ENCODE data around the gene SDHD.

DNA sequence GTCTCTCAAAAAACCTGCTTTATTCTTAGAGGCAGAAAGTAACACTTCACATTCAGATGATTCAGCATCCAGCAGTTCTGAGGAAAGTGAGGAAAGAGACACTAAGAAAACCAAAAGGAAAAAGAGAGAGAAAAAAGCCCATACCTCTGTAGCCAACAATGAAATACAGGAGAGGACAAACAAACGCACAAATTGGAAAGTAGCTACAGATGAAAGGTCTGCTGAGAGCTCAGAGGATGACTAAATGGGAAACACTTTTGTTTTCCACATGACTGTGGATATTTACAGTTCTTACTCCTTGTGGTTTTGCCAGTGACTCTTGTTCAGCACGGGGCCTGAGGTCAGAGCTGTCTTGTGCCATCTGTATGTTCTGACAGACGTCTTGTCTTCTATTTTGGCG is 3.9 kb upstream of the SDHD start:
- TF ChIP-seq, protein P1, sequence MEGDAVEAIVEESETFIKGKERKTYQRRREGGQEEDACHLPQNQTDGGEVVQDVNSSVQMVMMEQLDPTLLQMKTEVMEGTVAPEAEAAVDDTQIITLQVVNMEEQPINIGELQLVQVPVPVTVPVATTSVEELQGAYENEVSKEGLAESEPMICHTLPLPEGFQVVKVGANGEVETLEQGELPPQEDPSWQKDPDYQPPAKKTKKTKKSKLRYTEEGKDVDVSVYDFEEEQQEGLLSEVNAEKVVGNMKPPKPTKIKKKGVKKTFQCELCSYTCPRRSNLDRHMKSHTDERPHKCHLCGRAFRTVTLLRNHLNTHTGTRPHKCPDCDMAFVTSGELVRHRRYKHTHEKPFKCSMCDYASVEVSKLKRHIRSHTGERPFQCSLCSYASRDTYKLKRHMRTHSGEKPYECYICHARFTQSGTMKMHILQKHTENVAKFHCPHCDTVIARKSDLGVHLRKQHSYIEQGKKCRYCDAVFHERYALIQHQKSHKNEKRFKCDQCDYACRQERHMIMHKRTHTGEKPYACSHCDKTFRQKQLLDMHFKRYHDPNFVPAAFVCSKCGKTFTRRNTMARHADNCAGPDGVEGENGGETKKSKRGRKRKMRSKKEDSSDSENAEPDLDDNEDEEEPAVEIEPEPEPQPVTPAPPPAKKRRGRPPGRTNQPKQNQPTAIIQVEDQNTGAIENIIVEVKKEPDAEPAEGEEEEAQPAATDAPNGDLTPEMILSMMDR (IDR thresholded peaks at IDR 0.05; ENCODE audit: low read depth, low read length), result no peak
- no peak for TF ChIP-seq POLR2A (IDR thresholded peaks at IDR 0.05; ENCODE audit: extremely low read depth, insufficient read length)
- TF ChIP-seq, protein P2, sequence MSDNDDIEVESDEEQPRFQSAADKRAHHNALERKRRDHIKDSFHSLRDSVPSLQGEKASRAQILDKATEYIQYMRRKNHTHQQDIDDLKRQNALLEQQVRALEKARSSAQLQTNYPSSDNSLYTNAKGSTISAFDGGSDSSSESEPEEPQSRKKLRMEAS (IDR thresholded peaks at IDR 0.05; ENCODE audit: low read depth, low read length), result no peak
- no peak for TF ChIP-seq MYC (IDR thresholded peaks at IDR 0.05; ENCODE audit: low read depth, low read length)

All from NB4 (cell line).